NCI-H748 (cell line): ENCODE data around the gene PKDCC.

Experiments used
- DNase-seq: peaks from one replicate; lab custom pipeline; 2025; ENCODE audit not compliant: unreplicated experiment; lab: John Stamatoyannopoulos, UW

Gene PKDCC

DNA sequence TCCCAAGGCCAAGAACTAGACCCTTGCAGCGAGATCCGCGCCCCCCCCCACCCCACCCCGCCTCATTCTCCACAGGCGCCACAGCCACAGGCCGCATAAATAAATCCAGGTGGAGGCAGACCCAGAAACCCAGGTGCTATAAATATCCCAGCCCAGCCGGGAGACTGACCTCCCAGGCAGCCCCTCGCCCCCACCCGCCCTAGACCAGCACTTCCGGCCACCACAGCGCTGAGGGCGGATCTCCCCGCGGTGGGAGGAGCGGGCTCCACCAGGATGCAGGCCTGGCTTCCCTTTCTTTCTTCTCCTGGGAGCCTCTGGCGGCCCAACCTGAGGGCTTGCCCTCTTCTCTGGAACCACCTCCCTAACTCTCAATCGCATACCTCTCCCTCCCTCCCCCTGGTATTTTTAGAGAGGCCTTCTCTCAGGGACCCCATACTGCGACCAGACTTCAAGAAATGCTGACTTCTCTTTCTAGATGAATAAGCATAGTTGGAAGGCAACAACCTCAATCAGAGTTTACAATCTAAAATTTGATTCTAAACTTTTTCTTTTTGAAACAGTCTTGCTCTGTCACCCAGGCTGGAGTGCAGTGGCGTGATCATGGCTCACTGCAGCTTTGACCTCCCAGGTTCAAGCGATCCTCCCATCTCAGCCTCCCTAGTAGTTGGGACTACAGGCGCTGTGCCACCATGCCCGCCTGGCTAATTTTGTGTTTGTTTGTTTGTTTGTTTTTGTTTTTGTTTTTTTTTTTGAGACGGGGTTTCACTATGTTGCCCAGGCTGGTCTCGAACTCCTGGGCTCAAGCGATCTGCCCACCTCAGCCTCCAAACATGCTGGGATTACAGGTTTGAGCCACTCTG, 55.0 kb downstream of the PKDCC start:
- DNase-seq, result no peak

DNA sequence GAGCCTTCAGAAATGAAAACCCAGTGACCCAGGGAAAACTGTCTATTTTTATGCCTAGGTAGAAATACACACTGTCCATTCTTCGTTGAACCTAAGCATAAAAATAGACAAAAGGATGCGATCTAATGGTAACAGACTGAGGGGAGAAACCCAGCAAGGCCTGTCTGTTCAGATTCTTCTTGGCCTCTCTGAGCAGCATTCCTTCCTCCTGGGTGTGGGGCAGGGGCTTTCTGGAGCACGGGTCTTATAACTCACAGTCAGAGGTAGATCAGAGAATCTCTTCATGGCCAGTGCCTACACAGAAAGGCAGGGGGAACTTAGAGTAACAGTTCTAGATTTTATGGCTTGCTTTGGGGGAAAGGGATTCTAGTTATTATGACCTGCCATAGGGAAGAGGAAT, 56.0 kb downstream of the PKDCC start:
- no peak for DNase-seq

DNA sequence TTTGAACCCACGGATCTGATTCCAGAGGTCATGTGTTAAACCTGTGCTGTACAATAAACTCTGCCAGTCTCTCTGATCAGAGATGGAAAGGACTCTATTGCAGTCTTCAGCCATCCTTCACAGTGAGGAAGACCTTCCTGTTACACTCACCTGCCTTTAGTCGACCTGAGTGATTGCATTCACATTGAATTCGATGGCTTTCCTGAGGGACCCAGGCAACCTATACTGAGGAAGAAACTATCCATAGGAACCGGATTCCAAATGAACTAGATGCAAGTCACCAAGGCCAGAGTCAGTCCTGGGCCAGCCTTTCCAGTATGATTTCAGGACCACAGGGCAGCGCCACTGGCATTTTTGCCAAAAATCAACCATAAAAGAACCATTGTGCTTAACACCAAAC, 56.8 kb downstream of the PKDCC start:
- no peak for DNase-seq

DNA sequence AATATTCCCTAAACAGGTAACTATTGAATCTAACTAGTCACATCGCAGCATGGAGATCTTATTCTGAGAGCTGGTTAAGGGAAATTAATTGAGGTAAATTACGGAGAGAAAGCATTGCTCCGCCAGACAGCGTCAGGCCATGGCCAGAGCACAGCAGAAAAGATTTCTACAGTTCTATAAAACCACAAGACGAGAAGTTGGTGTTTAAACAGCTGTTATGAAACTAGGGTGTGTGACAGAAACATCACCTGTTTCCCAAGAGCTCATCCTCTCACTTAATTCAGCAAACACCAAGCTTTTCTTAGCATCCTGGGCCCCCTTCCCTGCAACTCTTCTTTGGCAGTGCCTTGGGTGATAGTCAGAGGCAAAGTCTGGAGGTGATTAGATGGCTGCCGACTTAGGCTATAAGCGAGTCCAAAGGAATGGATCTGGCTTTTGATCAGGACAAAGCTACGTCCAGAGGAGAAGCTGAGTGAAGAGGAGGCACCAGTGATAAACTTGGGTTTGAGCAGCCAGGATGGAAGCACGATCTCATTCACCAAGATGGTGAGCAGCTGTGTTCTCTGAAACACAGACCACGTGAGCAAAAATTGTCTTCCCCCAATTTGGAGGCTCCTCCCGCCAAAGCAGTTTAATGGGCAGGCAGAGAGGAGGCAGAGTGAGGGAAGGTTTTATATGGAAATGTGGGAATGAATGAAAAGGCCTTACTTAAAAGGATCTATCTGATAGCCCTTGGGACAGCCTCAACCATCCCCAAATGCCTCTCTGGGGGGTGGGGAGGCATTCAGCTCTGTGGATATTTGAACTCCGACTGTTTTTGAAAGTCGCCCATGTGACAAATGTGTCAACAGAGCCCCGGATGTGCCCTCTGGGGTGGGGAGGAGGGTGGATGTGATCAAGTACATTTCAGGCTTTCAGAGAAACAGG, 57.8 kb downstream of the PKDCC start:
- DNase-seq, result peak; percentile 41

DNA sequence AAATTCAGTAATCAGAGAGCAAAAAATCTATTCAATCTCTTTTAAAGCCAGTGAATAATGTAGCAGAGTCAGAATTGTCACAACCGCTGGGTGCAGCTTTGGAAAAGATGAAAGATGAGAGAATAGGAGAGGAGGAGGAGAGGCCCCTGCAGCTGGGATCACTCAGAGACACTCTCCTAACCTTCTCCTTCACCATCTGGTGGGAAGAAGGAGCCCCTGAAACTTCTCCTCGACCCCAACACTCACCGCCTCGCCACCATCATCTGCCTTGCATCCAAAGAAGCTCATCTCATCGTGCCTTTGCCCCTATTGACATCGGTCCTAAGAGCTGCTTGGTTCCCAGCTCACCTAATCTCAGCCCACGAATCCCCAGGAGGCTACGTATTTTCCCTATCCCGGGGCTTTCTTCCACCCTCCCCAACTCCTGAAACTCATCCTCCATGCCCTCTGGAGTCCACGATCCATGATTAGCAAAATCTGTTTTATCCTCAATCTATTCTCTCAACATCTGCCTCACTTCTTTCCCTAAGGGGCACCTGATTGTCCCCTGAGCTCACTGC, 58.5 kb downstream of the PKDCC start:
- no peak for DNase-seq

DNA sequence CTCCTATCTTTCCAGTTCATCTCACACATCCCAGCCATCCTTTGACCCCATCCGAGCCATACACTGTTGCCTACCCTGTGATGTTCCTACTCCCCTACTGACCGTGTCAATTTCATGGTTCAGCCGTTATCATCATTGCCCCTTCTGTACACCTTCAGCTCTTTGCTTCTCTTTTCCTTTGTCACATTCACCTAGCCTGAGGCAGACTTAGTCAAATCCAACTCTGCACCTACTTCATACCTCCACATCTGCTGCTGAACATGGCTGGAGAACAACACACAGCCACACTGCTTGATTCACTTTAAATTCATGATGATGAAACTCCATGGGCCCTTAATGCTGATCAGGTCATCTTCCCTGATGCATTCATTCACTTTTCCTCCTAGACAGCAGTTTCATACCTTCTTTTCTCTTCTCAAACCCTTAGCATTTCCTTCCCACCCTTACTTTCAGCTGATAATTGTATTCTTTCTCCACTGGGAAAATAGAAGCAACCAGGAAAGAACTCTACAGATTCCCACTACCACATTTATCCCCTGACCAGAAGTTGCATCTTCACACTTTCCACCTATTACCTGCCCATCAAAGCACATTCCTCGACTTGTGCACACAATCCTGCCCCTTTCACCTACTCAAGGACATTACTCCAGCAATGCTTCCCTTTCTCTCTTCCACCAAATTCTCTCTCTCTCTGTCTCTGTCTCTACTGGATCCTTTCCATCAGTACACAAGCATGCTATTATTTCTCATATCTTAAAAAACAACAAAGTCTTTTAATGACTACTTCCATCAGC, 59.6 kb downstream of the PKDCC start:
- DNase-seq, result no peak
